Peyer's patch (tissue), 4 donors: ENCODE data around the gene PRAF2. TPM values are rescaled to one million over a fixed set of nuclear protein-coding genes. Genes with fewer than 3 reads are reported as not detected.

Experiments
- DNase-seq, 3 donors: peaks; one replicate each; pipeline ENCODE4 v3.0.0-alpha.2; 2017 to 2019
- H3K27ac ChIP-seq, 4 donors: fragments of 200-600 bp; sonication (generic); one replicate each; pipeline ENCODE4 v1.5.1; 2016 to 2019
- H3K27me3 ChIP-seq, 2 donors: fragments of 200-600 bp; sonication (generic); one replicate each; pipeline ENCODE4 v1.5.1; 2019
- H3K36me3 ChIP-seq, 3 donors: fragments of 200-600 bp; sonication (generic); one replicate each; pipeline ENCODE4 v1.5.1; 2016 to 2019
- H3K4me1 ChIP-seq, 4 donors: fragments of 200-600 bp; sonication (generic); one replicate each; pipeline ENCODE4 v1.5.1; 2016 to 2019
- H3K4me3 ChIP-seq, 4 donors: fragments of 200-600 bp; sonication (generic); 1 replicate in 3 of 4; 2 replicates in 1 of 4; pipeline ENCODE4 v1.5.1; 2016 to 2019; ENCODE audit warnings: mild to moderate bottlenecking in 1 of 4
- H3K9me3 ChIP-seq, 4 donors: fragments of 200-600 bp; sonication (generic); one replicate each; pipeline ENCODE4 v1.5.1; 2016 to 2019; ENCODE audit warnings: mild to moderate bottlenecking in 1 of 4
- CTCF ChIP-seq, 6 experiments: fragments of 450-650 bp in 4 of 6; fragments of 200-600 bp in 2 of 6; sonication (generic) in 1 of 6; IDR thresholded peaks; one replicate each; pipeline ENCODE4 v1.5.1; 2017 to 2019; ENCODE audit warnings: antibody characterized with exemption in 6 of 6, mild to moderate bottlenecking in 3 of 6, moderate library complexity in 1 of 6
- POLR2A ChIP-seq, 2 donors: fragments of 450-650 bp; IDR thresholded peaks; one replicate each; pipeline ENCODE4 v1.5.1; 2017; ENCODE audit warnings: antibody characterized with exemption in 2 of 2, mild to moderate bottlenecking in 2 of 2, moderate library complexity in 2 of 2
- total RNA-seq, 4 donors: library from RNA; depleted of rRNA; stranded (reverse); fragments of >200 nt; gene quantifications; one replicate each; pipeline ENCODE4 v1.1.0, GENCODE V29; 2016

The PRAF2 gene
- total RNA-seq, 4 donors from 2014 or later: 2.8 to 9.8 (median 4.4) TPM

GRCh38 chrX:49060914-49061313 lies 12.9 kb downstream of the PRAF2 start:
- no peaks in the 10 kb centered on the region for H3K9me3 ChIP-seq
- H3K4me3 ChIP-seq: no peak overlapping the region
- peak overlapping the region in 2 of 4 donors; percentile 27 to 55 for H3K27ac ChIP-seq
- H3K36me3 ChIP-seq: no peaks in the 10 kb centered on the region
- no peaks in the 10 kb centered on the region for H3K27me3 ChIP-seq
- H3K4me1 ChIP-seq: no peaks in the 10 kb centered on the region
- DNase-seq: peak in 1 of 3 donors; percentile 57
- TF ChIP-seq POLR2A (IDR thresholded peaks at IDR 0.05) (peak in 1 of 2 donors; percentile 33), CTCF (IDR thresholded peaks at IDR 0.05) (no peak)

- TF ChIP-seq CTCF (IDR thresholded peaks at IDR 0.05): no peak
- peak in 1 of 2 donors; percentile 60 for TF ChIP-seq POLR2A (IDR thresholded peaks at IDR 0.05)
- H3K36me3 ChIP-seq: no peaks in the 10 kb centered on the region
- peak in 2 of 3 donors; percentile 58 to 71 for DNase-seq
Measured at GRCh38 chrX:49059681-49060085, 14.1 kb downstream of the PRAF2 start.

GRCh38 chrX:49059201-49059600 lies 14.6 kb downstream of the PRAF2 start:
- no peak for DNase-seq
- H3K36me3 ChIP-seq: no peaks in the 10 kb centered on the region
- H3K27me3 ChIP-seq: no peaks in the 10 kb centered on the region

More at GRCh38 chrX:49059681-49060085, 14.1 kb downstream of the PRAF2 start:
- Histone ChIP-seq H3K4me1 (no peaks in the 10 kb centered on the region), H3K4me3 (peak overlapping the region in 3 of 4 donors; percentile 15 to 59 (median 48)), H3K27me3 (no peaks in the 10 kb centered on the region), H3K27ac (peak overlapping the region in 3 of 4 donors; percentile 59 to 86 (median 72)), H3K9me3 (no peaks in the 10 kb centered on the region)

GRCh38 chrX:49058794-49059193 lies 15.0 kb downstream of the PRAF2 start, which contains the start of gene CCDC120:
TSS of gene CCDC120 (plus strand) at chrX:49058999. CDS start at chrX:49062042, 3,043 bp downstream.
- DNase-seq: peak in 2 of 3 donors; percentile 62 to 67
- H3K27ac ChIP-seq: peak within 1 kb of the TSS in 3 of 4 donors; percentile 59 to 86 (median 72)
- H3K9me3 ChIP-seq: no peaks in the 10 kb centered on the region
- TF ChIP-seq POLR2A (IDR thresholded peaks at IDR 0.05) (peak; percentile 46 to 70), CTCF (IDR thresholded peaks at IDR 0.05) (no peak)
- H3K4me1 ChIP-seq: no peaks in the 10 kb centered on the region
- H3K4me3 ChIP-seq: peak within 1 kb of the TSS in 3 of 4 donors; percentile 15 to 59 (median 48)
- H3K27me3 ChIP-seq: no peaks in the 10 kb centered on the region
- H3K36me3 ChIP-seq: no peaks in the 10 kb centered on the region

More at GRCh38 chrX:49059201-49059600, 14.6 kb downstream of the PRAF2 start:
- peak overlapping the region in 3 of 4 donors; percentile 59 to 86 (median 72) for H3K27ac ChIP-seq
- no peak for TF ChIP-seq POLR2A (IDR thresholded peaks at IDR 0.05)
- TF ChIP-seq CTCF (IDR thresholded peaks at IDR 0.05): no peak
- peak overlapping the region in 3 of 4 donors; percentile 15 to 59 (median 48) for H3K4me3 ChIP-seq
- no peaks in the 10 kb centered on the region for H3K4me1 ChIP-seq
- H3K9me3 ChIP-seq: no peaks in the 10 kb centered on the region

GRCh38 chrX:49054073-49054762 lies 19.6 kb downstream of the PRAF2 start:
- no peak for DNase-seq
- Histone ChIP-seq H3K36me3 (no peaks in the 10 kb centered on the region), H3K4me3 (peak overlapping the region; percentile 61 to 70 (median 66)), H3K27ac (peak overlapping the region; percentile 78 to 87 (median 84)), H3K9me3 (no peaks in the 10 kb centered on the region), H3K4me1 (no peaks in the 10 kb centered on the region), H3K27me3 (no peaks in the 10 kb centered on the region)
- TF ChIP-seq CTCF (IDR thresholded peaks at IDR 0.05): no peak
- TF ChIP-seq POLR2A (IDR thresholded peaks at IDR 0.05): no peak
